ACC112 (cell line): ENCODE data around the gene MISP.
"Not testable (repeated sequence)": the region's sequence is repeated elsewhere in the genome, so short reads cannot be mapped to it uniquely, and the experiment has no call there.

Experiments
- H2AFZ ChIP-seq: fragments of 200-600 bp; sonication (generic); one replicate; pipeline ENCODE4 v1.6.0; 2017; ENCODE audit warnings: antibody characterized with exemption, low read length; ENCODE audit not compliant: unreplicated experiment
- H3K27ac ChIP-seq: fragments of 200-600 bp; sonication (generic); 2 replicates; pipeline ENCODE4 v1.5.1; 2014; ENCODE audit warnings: low read depth, mild to moderate bottlenecking, antibody characterized with exemption, low read length, moderate library complexity
- H3K27me3 ChIP-seq: fragments of 200-600 bp; sonication (generic); 2 replicates; pipeline ENCODE4 v1.6.1; 2014; ENCODE audit warnings: mild to moderate bottlenecking, antibody characterized with exemption, low read length, moderate library complexity, mixed read lengths; ENCODE audit not compliant: insufficient read depth
- H3K36me3 ChIP-seq: fragments of 200-600 bp; sonication (generic); 2 replicates; pipeline ENCODE4 v1.6.1; 2016; ENCODE audit warnings: mild to moderate bottlenecking, antibody characterized with exemption, low read length, moderate library complexity, mixed read lengths; ENCODE audit not compliant: insufficient read depth
- H3K4me1 ChIP-seq: fragments of 200-600 bp; sonication (generic); one replicate; pipeline ENCODE4 v1.6.1; 2016; ENCODE audit warnings: low read length, mixed read lengths; ENCODE audit not compliant: insufficient read depth, unreplicated experiment, control insufficient read depth
- H3K4me3 ChIP-seq: fragments of 200-600 bp; sonication (generic); 2 replicates; pipeline ENCODE4 v1.5.1; 2014; ENCODE audit warnings: mild to moderate bottlenecking, low read depth, low read length
- H3K79me2 ChIP-seq: fragments of 200-600 bp; sonication (generic); one replicate; pipeline ENCODE4 v1.6.0; 2016; ENCODE audit warnings: low read length; ENCODE audit not compliant: control insufficient read depth, unreplicated experiment, insufficient read depth

Gene MISP

GRCh38 chr19:739998-740715 is 10.8 kb upstream of the MISP start:
- Histone ChIP-seq H3K36me3 (no peaks in the 10 kb centered on the region), H3K4me3 (no peak overlapping the region), H3K27ac (no peak overlapping the region), H2AFZ (no peak overlapping the region), H3K27me3 (no peaks in the 10 kb centered on the region), H3K79me2 (no peaks in the 10 kb centered on the region), H3K4me1 (no peaks in the 10 kb centered on the region)

GRCh38 chr19:740816-741505 is 10.0 kb upstream of the MISP start:
- not testable (repeated sequence) for H3K36me3 ChIP-seq, H3K4me3 ChIP-seq

DNA sequence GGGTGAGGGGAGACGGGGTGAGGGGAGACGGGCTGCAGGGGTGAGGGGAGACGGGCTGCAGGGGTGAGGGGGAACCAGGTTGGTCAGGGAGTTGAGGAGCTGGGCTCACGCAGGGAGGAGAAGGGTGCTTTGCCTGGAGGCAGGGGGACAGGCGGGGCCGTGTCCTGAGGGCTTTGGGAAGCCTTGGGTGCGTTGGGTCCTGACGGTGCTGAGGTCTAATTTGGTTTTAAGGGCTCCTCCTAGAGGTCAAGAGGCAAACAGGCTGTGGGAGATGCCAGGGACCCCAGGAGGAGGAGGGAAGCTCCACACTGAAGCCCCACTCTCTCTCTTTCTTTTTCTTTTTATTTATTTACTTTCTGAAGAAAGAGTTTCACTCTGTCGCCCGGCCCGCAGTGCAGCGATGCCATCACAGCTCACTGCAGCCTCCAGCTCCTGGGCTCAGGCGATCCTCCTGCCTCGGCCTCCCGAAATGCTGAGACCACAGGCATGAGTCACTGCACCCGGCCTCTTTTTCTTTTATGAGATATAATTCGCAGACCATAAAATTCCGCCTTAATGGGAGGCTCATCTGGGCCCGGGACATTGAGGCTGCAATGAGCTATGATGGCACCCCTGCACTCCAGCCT is 9.3 kb upstream of the MISP start:
- no peaks in the 10 kb centered on the region for H3K27me3 ChIP-seq
- no peaks in the 10 kb centered on the region for H3K4me1 ChIP-seq
- H3K4me3 ChIP-seq: no peak overlapping the region
- no peak overlapping the region for H2AFZ ChIP-seq
- no peaks in the 10 kb centered on the region for H3K79me2 ChIP-seq
- H3K27ac ChIP-seq: no peak overlapping the region
- H3K36me3 ChIP-seq: no peaks in the 10 kb centered on the region

More at GRCh38 chr19:740816-741505, 10.0 kb upstream of the MISP start:
- not testable (repeated sequence) for H3K27me3 ChIP-seq, H3K4me1 ChIP-seq, H3K27ac ChIP-seq, H2AFZ ChIP-seq, H3K79me2 ChIP-seq

DNA sequence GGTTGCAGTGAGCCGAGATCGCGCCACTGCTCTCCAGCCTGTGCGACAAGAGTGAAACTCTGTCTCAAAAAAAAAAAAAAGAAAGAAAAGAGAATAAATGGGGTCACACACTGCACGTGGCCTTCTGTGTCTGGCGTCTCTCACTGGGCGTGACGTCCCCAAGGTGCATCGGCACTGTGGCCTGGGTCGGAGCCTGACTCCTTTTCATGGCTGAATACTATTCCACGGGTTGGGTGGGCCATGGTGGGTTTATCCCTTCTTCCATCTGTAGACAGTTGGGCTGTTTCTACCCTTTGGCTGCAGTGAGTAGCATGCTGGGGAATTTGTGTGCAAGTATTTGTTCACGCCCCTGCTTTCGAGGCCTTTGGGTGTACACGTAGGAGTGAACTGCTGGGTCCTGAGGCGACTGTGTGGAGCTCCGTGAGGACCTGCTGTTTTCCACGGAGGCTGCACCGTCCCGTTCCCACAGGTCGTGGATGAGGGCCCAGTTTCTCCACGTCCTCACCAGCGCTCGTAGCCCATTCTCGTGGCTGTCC is 8.3 kb upstream of the MISP start:
- H3K27me3 ChIP-seq: no peaks in the 10 kb centered on the region
- no peaks in the 10 kb centered on the region for H3K4me1 ChIP-seq
- no peak overlapping the region for H3K4me3 ChIP-seq
- H3K36me3 ChIP-seq: no peaks in the 10 kb centered on the region
- no peak overlapping the region for H2AFZ ChIP-seq
- H3K79me2 ChIP-seq: no peaks in the 10 kb centered on the region
- no peak overlapping the region for H3K27ac ChIP-seq

GRCh38 chr19:743168-743687 is 7.7 kb upstream of the MISP start:
- Histone ChIP-seq H3K27ac (no peak overlapping the region), H3K36me3 (no peaks in the 10 kb centered on the region), H2AFZ (no peak overlapping the region), H3K4me3 (no peak overlapping the region), H3K4me1 (no peaks in the 10 kb centered on the region), H3K79me2 (no peaks in the 10 kb centered on the region), H3K27me3 (no peaks in the 10 kb centered on the region)

DNA sequence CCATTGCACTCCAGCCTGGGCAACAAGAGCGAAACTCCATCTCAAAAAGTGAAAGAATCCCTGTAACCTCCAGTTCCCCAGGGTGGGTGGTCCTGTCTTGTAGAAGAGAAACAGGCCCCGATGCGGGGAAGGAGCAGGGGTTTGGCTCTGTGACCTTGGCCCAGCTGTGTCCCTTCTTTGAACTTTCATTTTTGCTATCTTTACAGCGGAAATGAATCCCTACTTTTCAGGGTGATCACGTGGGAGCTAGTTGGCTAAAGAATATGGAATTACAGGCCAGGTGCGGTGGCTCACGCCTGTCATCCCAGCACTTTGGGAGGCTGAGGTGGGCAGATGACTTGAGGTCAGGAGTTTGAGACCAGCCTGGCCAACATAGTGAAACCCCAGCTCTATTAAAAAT is 5.8 kb upstream of the MISP start:
- H2AFZ ChIP-seq, H3K4me1 ChIP-seq, H3K27me3 ChIP-seq, H3K79me2 ChIP-seq, H3K4me3 ChIP-seq, H3K27ac ChIP-seq, H3K36me3 ChIP-seq: not testable (repeated sequence)

- Histone ChIP-seq H2AFZ (no peak overlapping the region), H3K79me2 (no peaks in the 10 kb centered on the region), H3K4me3 (no peak overlapping the region), H3K4me1 (peaks cover 2% of the 10 kb centered on the region), H3K27me3 (no peaks in the 10 kb centered on the region), H3K36me3 (no peaks in the 10 kb centered on the region), H3K27ac (no peak overlapping the region)
Observed at GRCh38 chr19:746208-746819, 4.6 kb upstream of the MISP start.

DNA sequence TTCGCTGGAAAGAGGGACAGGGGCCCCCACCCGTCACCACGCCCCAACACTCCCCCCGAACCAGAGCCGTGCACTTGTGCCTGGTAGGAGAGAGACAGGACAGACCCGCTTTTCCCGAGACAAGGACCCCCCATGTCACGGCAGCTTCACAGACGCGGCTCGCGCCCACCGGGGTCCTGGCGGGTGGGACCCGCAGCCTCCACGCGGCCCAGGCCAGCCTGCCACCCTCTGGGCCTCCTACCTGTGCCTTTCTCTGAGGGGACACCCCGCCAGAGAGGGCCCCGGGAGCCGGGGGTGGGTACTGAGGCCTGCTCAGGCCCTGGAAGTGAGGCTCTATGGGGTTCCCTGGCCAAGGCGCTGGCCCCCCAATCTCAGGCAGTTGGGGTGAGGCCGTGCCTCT is 4.0 kb upstream of the MISP start:
- Histone ChIP-seq H3K27me3 (no peaks in the 10 kb centered on the region), H3K4me3 (no peak overlapping the region), H3K79me2 (no peaks in the 10 kb centered on the region), H3K4me1 (peaks cover 8% of the 10 kb centered on the region), H3K36me3 (no peaks in the 10 kb centered on the region), H2AFZ (no peak overlapping the region), H3K27ac (no peak overlapping the region)

GRCh38 chr19:747432-748273 is 3.3 kb upstream of the MISP start:
- Histone ChIP-seq H2AFZ (no peak overlapping the region), H3K79me2 (no peaks in the 10 kb centered on the region), H3K4me3 (no peak overlapping the region), H3K27me3 (no peaks in the 10 kb centered on the region), H3K27ac (no peak overlapping the region), H3K4me1 (peaks cover 11% of the 10 kb centered on the region), H3K36me3 (no peaks in the 10 kb centered on the region)

DNA sequence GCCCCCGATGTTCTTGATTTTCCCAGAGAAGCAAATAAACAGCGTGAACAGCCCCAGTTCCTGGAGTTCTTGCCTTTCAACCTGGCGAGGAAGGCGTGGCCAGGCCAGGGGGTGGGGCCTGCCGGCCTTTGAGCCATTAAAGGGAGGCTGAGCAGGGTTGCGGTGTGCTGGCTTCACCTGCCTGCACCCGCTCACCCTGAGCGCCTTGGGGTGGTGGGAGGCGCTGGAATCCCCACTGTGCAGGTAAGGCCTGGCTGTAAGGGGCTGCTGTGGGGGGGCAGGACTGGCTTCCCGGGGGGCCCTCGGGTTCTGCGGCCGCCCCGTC is 2.7 kb upstream of the MISP start:
- no peaks in the 10 kb centered on the region for H3K27me3 ChIP-seq
- H3K36me3 ChIP-seq: no peaks in the 10 kb centered on the region
- no peak overlapping the region for H2AFZ ChIP-seq
- H3K4me3 ChIP-seq: no peak overlapping the region
- peaks cover 14% of the 10 kb centered on the region for H3K4me1 ChIP-seq
- H3K79me2 ChIP-seq: no peaks in the 10 kb centered on the region
- H3K27ac ChIP-seq: no peak overlapping the region
